ENCODE results near the gene STRIP1. TPM values are rescaled to one million over a fixed set of nuclear protein-coding genes. Genes with fewer than 3 reads are reported as not detected.

STRIP1 gene
- total and polyA plus RNA-seq, 4 donors, result 5.8 to 22.8 (median 13.2) TPM

GRCh38 chr1:109997204-109997866, 37.1 kb upstream of the STRIP1 start:
- Histone ChIP-seq H3K4me3 (ENCODE audit: low read depth in 1 of 3, low read length in 3 of 3) (no peak overlapping the region), H3K36me3 (ENCODE audit: control insufficient read depth in 4 of 4, insufficient read depth in 3 of 4, low read depth in 1 of 4, low read length in 3 of 4) (no peaks in the 10 kb centered on the region), H3K27me3 (ENCODE audit: control insufficient read depth in 4 of 4, insufficient read depth in 4 of 4, low read length in 3 of 4) (no peaks in the 10 kb centered on the region), H3K27ac (ENCODE audit: low read depth in 1 of 2, low read length in 2 of 2) (no peak overlapping the region), H3K4me1 (ENCODE audit: control insufficient read depth in 4 of 4, insufficient read depth in 4 of 4, low read length in 3 of 4) (peaks cover 0 to 24% (median 14%) of the 10 kb centered on the region in 4 donors), H3K9ac (ENCODE audit: low read depth in 1 of 2, low read length in 2 of 2) (no peak overlapping the region), H3K9me3 (ENCODE audit: control insufficient read depth in 4 of 4, low read length in 3 of 4) (no peaks in the 10 kb centered on the region)
- WGBS, result 81% methylated on average over 7 of the region's 7 CpGs
- no peak for DNase-seq (ENCODE audit: low spot score)
- no peak for TF ChIP-seq YY1 (IDR thresholded peaks at IDR 0.05)
- TF ChIP-seq EGR1 (IDR thresholded peaks at IDR 0.05; ENCODE audit: low read depth in 2 of 2), result no peak

- H3K27me3 ChIP-seq (ENCODE audit: control insufficient read depth in 4 of 4, insufficient read depth in 4 of 4, low read length in 3 of 4), result no peaks in the 10 kb centered on the region
- H3K36me3 ChIP-seq (ENCODE audit: control insufficient read depth in 4 of 4, insufficient read depth in 3 of 4, low read depth in 1 of 4, low read length in 3 of 4), result no peaks in the 10 kb centered on the region
- no peak overlapping the region for H3K4me3 ChIP-seq (ENCODE audit: low read depth in 1 of 3, low read length in 3 of 3)
- DNase-seq (ENCODE audit: low spot score), result no peak
- TF ChIP-seq JUND (IDR thresholded peaks at IDR 0.05), result no peak
- TF ChIP-seq ZBTB33 (IDR thresholded peaks at IDR 0.05), result no peak
- H3K27ac ChIP-seq (ENCODE audit: low read depth in 1 of 2, low read length in 2 of 2), result no peak overlapping the region
- H3K4me1 ChIP-seq (ENCODE audit: control insufficient read depth in 4 of 4, insufficient read depth in 4 of 4, low read length in 3 of 4), result peaks cover 0 to 24% (median 14%) of the 10 kb centered on the region in 4 donors
- H3K9ac ChIP-seq (ENCODE audit: low read depth in 1 of 2, low read length in 2 of 2), result no peak overlapping the region
- H3K9me3 ChIP-seq (ENCODE audit: control insufficient read depth in 4 of 4, low read length in 3 of 4), result no peaks in the 10 kb centered on the region
These were observed 36.6 kb upstream of the STRIP1 start for GRCh38 chr1:109997867-109998229.

GRCh38 chr1:110002695-110003094, 31.7 kb upstream of the STRIP1 start:
- Histone ChIP-seq H3K4me1 (ENCODE audit: control insufficient read depth in 4 of 4, insufficient read depth in 4 of 4, low read length in 3 of 4) (peaks cover 2 to 46% (median 25%) of the 10 kb centered on the region in 4 donors), H3K27ac (ENCODE audit: low read depth in 1 of 2, low read length in 2 of 2) (no peak overlapping the region), H3K9me3 (ENCODE audit: control insufficient read depth in 4 of 4, low read length in 3 of 4) (no peaks in the 10 kb centered on the region), H3K27me3 (ENCODE audit: control insufficient read depth in 4 of 4, insufficient read depth in 4 of 4, low read length in 3 of 4) (no peaks in the 10 kb centered on the region), H3K36me3 (ENCODE audit: control insufficient read depth in 4 of 4, insufficient read depth in 3 of 4, low read depth in 1 of 4, low read length in 3 of 4) (no peaks in the 10 kb centered on the region), H3K4me3 (ENCODE audit: low read depth in 1 of 3, low read length in 3 of 3) (no peak overlapping the region), H3K9ac (ENCODE audit: low read depth in 1 of 2, low read length in 2 of 2) (no peak overlapping the region)
- 89% methylated on average over 1 of the region's 1 CpG for WGBS
- no peak for TF ChIP-seq YY1 (IDR thresholded peaks at IDR 0.05)
- TF ChIP-seq JUND (IDR thresholded peaks at IDR 0.05), result no peak
- no peak for TF ChIP-seq TAF1 (conservative IDR thresholded peaks at IDR 0.05)
- TF ChIP-seq SP1 (IDR thresholded peaks at IDR 0.05), result no peak
- no peak for TF ChIP-seq EGR1 (IDR thresholded peaks at IDR 0.05; ENCODE audit: low read depth in 2 of 2)
- no peak for DNase-seq (ENCODE audit: low spot score)

GRCh38 chr1:110003747-110004428, 30.5 kb upstream of the STRIP1 start:
- Histone ChIP-seq H3K4me1 (ENCODE audit: control insufficient read depth in 4 of 4, insufficient read depth in 4 of 4, low read length in 3 of 4) (peaks cover 2 to 52% (median 31%) of the 10 kb centered on the region in 4 donors), H3K4me3 (ENCODE audit: low read depth in 1 of 3, low read length in 3 of 3) (peak overlapping the region in 1 of 3 donors; percentile 19)
- TF ChIP-seq FOXA1 (IDR thresholded peaks at IDR 0.05) (no peak), ATF3 (IDR thresholded peaks at IDR 0.05) (peak; percentile 54), MAX (IDR thresholded peaks at IDR 0.05) (peak; percentile 31), RXRA (IDR thresholded peaks at IDR 0.05) (peak; percentile 24 to 43), NR2F2 (IDR thresholded peaks at IDR 0.05) (peak; percentile 33), GABPA (IDR thresholded peaks at IDR 0.05 in 1 of 2, conservative IDR thresholded peaks at IDR 0.05 in 1 of 2) (no peak), SP1 (IDR thresholded peaks at IDR 0.05) (peak; percentile 6), EGR1 (IDR thresholded peaks at IDR 0.05; ENCODE audit: low read depth in 2 of 2) (no peak), HNF4G (IDR thresholded peaks at IDR 0.05) (no peak), YY1 (IDR thresholded peaks at IDR 0.05) (peak; percentile 39), RAD21 (IDR thresholded peaks at IDR 0.05) (peak in 1 of 2 donors; percentile 7), TAF1 (conservative IDR thresholded peaks at IDR 0.05) (no peak), ZBTB33 (IDR thresholded peaks at IDR 0.05) (no peak), HNF4A (conservative IDR thresholded peaks at IDR 0.05) (peak in 1 of 2 donors; percentile 42)

More at GRCh38 chr1:110003747-110004428, 30.5 kb upstream of the STRIP1 start:
- Histone ChIP-seq H3K27me3 (ENCODE audit: control insufficient read depth in 4 of 4, insufficient read depth in 4 of 4, low read length in 3 of 4) (no peaks in the 10 kb centered on the region), H3K36me3 (ENCODE audit: control insufficient read depth in 4 of 4, insufficient read depth in 3 of 4, low read depth in 1 of 4, low read length in 3 of 4) (no peaks in the 10 kb centered on the region), H3K27ac (ENCODE audit: low read depth in 1 of 2, low read length in 2 of 2) (peak overlapping the region; percentile 42 to 57), H3K9ac (ENCODE audit: low read depth in 1 of 2, low read length in 2 of 2) (no peak overlapping the region), H3K9me3 (ENCODE audit: control insufficient read depth in 4 of 4, low read length in 3 of 4) (no peaks in the 10 kb centered on the region)
- WGBS, result 26% methylated on average over 8 of the region's 8 CpGs
- no peak for DNase-seq (ENCODE audit: low spot score)
